Right renal pelvis (tissue), 4 donors: ENCODE results near the gene RYK. TPM values are rescaled to one million over a fixed set of nuclear protein-coding genes. Genes with fewer than 3 reads are reported as not detected.

Experiments
- DNase-seq, 4 donors: peaks; one replicate each; pipeline ENCODE4 v3.0.0-alpha.2; 2013; ENCODE audit warnings: low read depth in 4 of 4, low spot score in 3 of 4, missing footprints in 1 of 4
- polyA plus RNA-seq, 4 donors: library from polyadenylated mRNA; unstranded; fragments of 120-200 nt; gene quantifications; one replicate each; pipeline ENCODE4 v1.2.1, GENCODE V29; 2013; ENCODE audit not compliant: insufficient read length in 4 of 4

RYK gene
- polyA plus RNA-seq, 4 donors: 82.2 to 104 (median 99.2) TPM

DNA sequence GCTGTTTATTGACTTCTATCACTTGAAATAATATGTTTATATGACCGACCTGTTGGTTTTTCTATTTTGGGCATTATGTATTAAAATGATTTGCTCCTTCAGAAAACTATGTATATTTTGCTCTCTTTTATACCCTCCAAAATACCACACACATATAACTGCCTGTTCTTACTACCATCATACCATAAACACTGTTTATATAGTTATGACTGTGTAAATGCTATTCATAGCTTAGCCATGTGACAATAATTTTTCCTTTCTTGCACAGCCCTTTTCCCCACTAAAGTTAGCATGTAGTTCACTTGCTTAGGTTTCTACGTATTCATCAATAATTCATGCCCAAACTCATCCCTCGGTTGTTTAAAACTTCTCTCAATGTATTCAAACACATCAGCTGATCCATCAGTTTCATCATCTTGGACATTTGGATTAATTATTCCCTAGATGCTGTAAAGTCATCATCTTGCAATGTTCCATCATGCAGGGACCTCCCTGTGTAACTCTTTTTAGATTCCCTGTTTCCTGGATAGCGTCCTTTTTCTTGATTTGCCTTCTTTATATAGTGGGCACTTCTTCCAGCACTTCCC is 8.2 kb upstream of the RYK start:
- DNase-seq: no peak

GRCh38 chr3:134255404-134255803 is 4.7 kb upstream of the RYK start:
- no peak for DNase-seq

GRCh38 chr3:134253475-134254226 is 3.0 kb upstream of the RYK start:
- no peak for DNase-seq

DNA sequence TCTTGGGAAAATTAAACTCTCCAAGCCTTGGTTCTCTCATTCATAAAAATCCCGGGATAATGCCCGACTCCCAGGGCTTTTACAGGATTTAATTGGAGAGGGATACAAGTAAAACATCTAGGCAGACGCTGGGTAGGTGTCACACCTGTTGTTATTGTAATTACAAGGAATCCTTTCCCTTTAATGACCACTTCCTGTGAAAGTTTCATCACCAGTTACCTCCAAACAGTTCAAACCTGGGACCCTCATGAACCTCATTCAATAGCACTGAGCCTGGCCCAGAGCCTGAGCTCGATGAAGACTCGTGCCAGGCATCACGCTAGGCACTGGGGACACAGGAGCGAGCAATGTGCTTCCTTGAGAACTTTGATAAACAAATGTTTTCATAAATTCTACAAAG is 2.1 kb upstream of the RYK start:
- no peak for DNase-seq

DNA sequence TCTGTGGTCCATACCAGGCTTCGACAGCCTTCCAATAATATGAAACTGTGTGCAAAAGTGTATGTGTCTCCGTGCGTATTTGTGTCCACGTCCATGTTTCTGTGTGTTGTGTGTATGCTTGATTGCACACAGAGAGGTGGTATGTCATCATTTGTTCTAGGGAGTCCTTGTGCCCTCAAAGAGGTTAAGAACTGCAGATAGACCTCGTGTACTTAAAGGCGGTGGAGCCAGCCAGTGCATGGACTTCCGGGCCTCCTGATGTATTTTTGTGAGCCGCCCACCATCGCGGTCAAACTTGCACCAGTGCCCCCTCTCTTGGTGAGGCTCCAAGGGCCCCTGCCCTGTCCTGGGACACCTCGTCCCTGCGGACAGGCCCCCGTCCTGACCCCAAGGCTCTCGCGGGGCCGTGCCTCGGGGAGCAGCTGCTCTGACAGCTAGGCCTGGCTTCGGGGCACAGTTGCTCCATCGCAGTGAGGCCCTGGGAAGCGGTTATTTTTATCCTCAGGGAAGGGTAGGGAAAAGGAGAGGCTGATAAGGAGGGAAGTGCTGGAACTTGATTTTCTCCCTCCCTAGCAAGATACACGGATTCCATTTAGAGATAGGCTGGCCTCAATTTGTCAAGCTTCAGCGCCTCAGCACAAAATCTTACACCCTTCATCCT is 1.2 kb upstream of the RYK start:
- no peak for DNase-seq

- peak in 2 of 4 donors; percentile 32 to 37 for DNase-seq
Measured at GRCh38 chr3:134249935-134250716, 533 bp downstream of the RYK start.

GRCh38 chr3:134249296-134249841 is 1.3 kb downstream of the RYK start:
- no peak for DNase-seq

GRCh38 chr3:134244921-134245320 is 5.7 kb downstream of the RYK start:
- no peak for DNase-seq

- no peak for DNase-seq
Measured at GRCh38 chr3:134242649-134243617, 7.7 kb downstream of the RYK start.

- DNase-seq: no peak
Measured at GRCh38 chr3:134239538-134239937, 11.1 kb downstream of the RYK start.

DNA sequence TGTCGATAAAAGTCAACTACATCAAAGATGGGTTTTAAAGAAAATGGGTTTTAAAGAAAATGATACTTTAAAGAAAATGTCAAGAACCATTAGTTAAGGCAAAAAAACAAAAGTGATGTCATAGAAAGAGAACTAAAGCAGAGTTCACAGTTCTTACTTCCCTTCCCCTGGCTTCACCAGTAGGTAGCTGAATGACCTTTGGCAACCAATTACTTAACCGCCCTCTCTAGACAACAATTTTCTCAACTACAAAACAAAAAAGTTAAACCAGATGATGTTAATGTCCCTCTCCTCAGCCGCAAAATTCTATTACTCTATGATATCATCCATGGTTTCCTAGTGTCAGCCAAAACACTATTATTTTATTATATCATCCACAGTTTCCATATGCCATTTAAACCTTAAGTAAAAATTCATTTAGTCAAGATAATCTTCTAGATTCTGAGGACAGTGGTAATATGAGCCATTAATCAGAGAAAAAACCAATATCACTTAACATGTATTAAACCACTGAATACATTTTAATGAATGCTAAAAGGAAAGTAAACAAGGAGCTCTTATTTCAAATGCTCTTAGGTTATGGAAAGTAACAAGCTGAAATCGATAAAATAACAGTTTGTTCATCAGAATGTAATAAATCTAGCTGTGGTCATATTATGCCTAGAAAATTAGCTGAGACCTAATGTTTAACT is 13.1 kb downstream of the RYK start:
- DNase-seq: no peak

- DNase-seq: no peak
Measured at GRCh38 chr3:134236505-134237170, 14.0 kb downstream of the RYK start.

GRCh38 chr3:134235577-134236076 is 15.0 kb downstream of the RYK start:
- no peak for DNase-seq

GRCh38 chr3:134232951-134233350 is 17.7 kb downstream of the RYK start:
- DNase-seq: no peak

GRCh38 chr3:134232151-134232550 is 18.5 kb downstream of the RYK start:
- DNase-seq: no peak

DNA sequence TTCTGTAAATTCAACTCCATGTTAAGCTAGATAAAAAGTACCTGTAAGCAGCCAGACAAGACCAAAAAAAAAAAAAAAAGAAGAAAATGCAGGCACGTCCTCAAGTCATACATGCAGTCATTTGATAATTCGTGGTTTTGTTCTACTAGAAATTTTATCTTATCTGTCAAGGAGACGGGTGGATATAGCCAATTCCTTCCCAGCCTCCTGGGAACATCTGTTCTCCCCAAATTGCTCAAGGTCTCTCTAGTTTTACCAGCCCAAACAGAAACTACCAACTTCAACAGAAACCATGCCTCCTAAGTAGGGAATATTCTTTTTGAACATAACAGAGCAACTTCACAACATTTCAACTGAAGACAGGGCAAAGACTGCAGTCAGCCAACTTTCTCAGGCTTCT is 19.5 kb downstream of the RYK start:
- no peak for DNase-seq

DNA sequence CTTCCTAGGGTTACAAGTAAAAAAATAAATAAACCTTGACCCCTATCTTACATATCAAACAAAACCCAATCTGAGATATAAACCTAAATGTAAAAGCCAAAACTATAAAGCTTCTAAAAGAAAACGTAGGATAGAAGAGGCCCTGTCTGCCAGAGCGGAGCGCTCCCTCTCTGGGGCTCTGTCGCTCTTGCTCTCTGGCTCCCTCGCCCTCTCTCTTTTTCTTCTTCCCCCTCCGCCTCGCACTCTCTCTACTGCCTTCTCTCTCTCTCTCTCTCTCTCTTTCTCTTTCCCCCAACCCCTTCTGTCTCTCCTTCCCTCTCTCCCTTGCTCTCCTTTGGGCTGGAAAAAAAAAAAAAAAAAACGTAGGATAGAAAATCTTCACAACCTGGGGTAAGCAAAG is 21.6 kb downstream of the RYK start:
- DNase-seq: no peak

DNA sequence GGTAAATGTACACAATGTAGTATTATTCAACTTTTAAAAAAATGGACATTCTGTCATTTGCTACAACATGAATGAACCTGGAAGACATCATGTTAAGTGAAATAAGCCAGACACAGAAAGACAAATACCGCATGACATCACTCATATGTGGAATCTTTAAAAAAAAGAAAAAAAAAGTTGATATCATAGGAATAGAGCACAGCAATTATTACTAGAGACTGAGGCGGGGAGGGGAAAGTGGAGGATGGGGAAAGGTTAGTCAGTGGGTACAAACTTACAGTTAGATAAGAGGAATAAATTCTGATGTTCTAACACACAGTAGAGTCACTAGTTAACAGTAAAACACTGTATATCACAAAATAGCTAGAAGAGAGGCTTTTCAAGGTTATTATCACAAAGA is 22.2 kb downstream of the RYK start:
- no peak for DNase-seq
